HepG2 (cell line): ENCODE measurements around the gene NEU4. TPM values are rescaled to one million over a fixed set of nuclear protein-coding genes. Genes with fewer than 3 reads are reported as not detected.

Experiments
- IKZF1 ChIP-seq: fragments of 450-650 bp; IDR thresholded peaks from 2 replicates; pipeline ENCODE4 v1.7.1; 2016
- KAT2B ChIP-seq: fragments of 150-350 bp; IDR thresholded peaks from 2 replicates; pipeline ENCODE4 v1.6.1; 2014; ENCODE audit warnings: low read depth, low read length, borderline replicate concordance
- KDM6A ChIP-seq: IDR thresholded peaks from 2 replicates; pipeline ENCODE4 v1.6.1; 2016; ENCODE audit warnings: low read depth
- KIAA2018 ChIP-seq: sonication (generic); formaldehyde crosslinking; IDR thresholded peaks from 2 replicates; pipeline ENCODE4 v1.5.0; 2020; ENCODE audit warnings: mild to moderate bottlenecking, missing genetic modification reagents, borderline replicate concordance
- NFYB ChIP-seq: sonication (generic); formaldehyde crosslinking; IDR thresholded peaks from 2 replicates; pipeline ENCODE4 v1.4.0; 2020; ENCODE audit warnings: missing genetic modification reagents
- PRDM15 ChIP-seq: sonication (generic); formaldehyde crosslinking; IDR thresholded peaks from 2 replicates; pipeline ENCODE4 v1.4.0; 2020; ENCODE audit warnings: missing genetic modification reagents
- SALL2 ChIP-seq: sonication (generic); formaldehyde crosslinking; IDR thresholded peaks from 2 replicates; pipeline ENCODE4 v1.8.1; 2023; ENCODE audit warnings: mild to moderate bottlenecking, missing genetic modification reagents, inconsistent platforms
- ZFX ChIP-seq: sonication (generic); formaldehyde crosslinking; IDR thresholded peaks from 2 replicates; pipeline ENCODE4 v1.4.0; 2020; ENCODE audit warnings: mild to moderate bottlenecking, low read depth, missing genetic modification reagents, moderate library complexity
- ZNF530 ChIP-seq: sonication (generic); formaldehyde crosslinking; IDR thresholded peaks from 2 replicates; pipeline ENCODE4 v1.5.0; 2020; ENCODE audit warnings: low read depth, mild to moderate bottlenecking, missing genetic modification reagents
- ZNF605 ChIP-seq: sonication (generic); formaldehyde crosslinking; IDR thresholded peaks from 2 replicates; pipeline ENCODE4 v1.8.0; 2022; ENCODE audit warnings: mild to moderate bottlenecking, missing genetic modification reagents
- polyA plus RNA-seq, 8 experiments: library from polyadenylated mRNA; depleted of rRNA in 3 of 8; stranded (reverse) in 7 of 8; unstranded in 1 of 8; fragments of >200 nt; fragmentation: Illumina TruSeq in 4 of 8; extraction: Trizol in 4 of 8; gene quantifications; 2 replicates each; pipeline versions ENCODE4 v1.2.1 to v1.2.3, GENCODE V29; 2011 to 2016; ENCODE audit warnings: low read depth in 4 of 8, missing spikeins in 1 of 8, mixed read lengths in 1 of 8; ENCODE audit not compliant: insufficient read depth in 1 of 8
- total RNA-seq, 5 experiments: library from RNA; depleted of rRNA; stranded (reverse); fragments of >200 nt; fragmentation: Illumina TruSeq; extraction: Trizol; gene quantifications; 2 replicates each; pipeline ENCODE4 v1.2.3, GENCODE V29; 2016; ENCODE audit warnings: low read depth in 1 of 5
- TF ChIP-seq, protein P1 (sequence below): sonication (generic); formaldehyde crosslinking; IDR thresholded peaks from 2 replicates; pipeline ENCODE4 v1.5.1; 2020; ENCODE audit warnings: mild to moderate bottlenecking, missing genetic modification reagents, moderate library complexity

NEU4 gene
- total and polyA plus RNA-seq, 2 of the 13 experiments (the other 11 are each of a cell fraction or from before 2014, with no cell fraction given) = 53.5 to 107 TPM

DNA sequence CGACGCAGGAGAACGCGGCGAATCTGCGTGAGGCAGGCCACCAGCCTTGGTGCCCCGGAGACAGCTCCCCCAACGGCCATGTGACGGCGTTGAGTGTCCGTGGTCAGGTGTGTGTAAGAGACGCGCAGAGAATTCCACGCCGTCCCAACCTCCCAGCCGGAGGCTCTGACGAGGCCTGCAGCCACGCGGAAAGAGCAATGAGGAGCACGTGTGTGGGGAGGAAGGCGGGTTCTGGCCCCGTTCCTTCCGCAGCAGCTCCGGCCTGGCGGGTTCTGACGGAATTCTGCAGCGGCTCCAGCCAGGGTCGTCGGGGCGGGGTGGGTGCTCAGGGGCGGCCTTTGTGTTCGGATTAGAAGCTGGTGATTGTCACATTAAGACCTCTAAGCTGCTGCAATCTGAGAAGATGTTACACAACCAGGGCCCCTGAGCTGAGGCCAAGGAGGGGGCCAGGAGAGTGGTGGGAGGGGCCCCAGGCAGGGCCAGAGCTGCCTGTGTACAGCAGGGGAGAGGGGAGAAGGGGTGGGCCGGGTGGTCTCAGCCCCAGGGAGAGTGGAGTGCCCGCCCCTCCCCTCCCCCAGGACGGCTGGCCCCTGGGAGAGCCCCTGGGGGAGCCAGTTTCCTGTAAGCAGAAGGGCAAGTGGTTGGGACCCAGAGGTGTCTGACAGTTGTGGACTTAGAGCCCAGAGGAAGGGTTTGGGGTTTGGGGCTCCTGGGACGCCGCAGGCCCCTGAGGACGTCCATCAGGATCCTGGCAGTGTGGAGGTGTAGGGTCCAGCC lies 37.5 kb upstream of the NEU4 start (continued):
- TF ChIP-seq PRDM15 (CRISPR knock-in tag) (0 out of 2 replicates have a peak, but pooled peaks have one; percentile 13), ZNF530 (CRISPR knock-in tag) (peak; percentile 94; the same call in 1 of the 2 replicates), SALL2 (CRISPR knock-in tag) (0 out of 2 replicates have a peak, but pooled peaks have one; percentile 57), KAT2B (no peak), KDM6A (CRISPR knock-in tag) (no peak), ZNF605 (CRISPR knock-in tag) (peak; percentile 68; the same call in 1 of the 2 replicates), ZFX (CRISPR knock-in tag) (peak; percentile 79), NFYB (CRISPR knock-in tag) (no peak; the same call in 1 of the 2 replicates), IKZF1 (no peak), KIAA2018 (CRISPR knock-in tag) (no peak)
- TF ChIP-seq, protein P1, sequence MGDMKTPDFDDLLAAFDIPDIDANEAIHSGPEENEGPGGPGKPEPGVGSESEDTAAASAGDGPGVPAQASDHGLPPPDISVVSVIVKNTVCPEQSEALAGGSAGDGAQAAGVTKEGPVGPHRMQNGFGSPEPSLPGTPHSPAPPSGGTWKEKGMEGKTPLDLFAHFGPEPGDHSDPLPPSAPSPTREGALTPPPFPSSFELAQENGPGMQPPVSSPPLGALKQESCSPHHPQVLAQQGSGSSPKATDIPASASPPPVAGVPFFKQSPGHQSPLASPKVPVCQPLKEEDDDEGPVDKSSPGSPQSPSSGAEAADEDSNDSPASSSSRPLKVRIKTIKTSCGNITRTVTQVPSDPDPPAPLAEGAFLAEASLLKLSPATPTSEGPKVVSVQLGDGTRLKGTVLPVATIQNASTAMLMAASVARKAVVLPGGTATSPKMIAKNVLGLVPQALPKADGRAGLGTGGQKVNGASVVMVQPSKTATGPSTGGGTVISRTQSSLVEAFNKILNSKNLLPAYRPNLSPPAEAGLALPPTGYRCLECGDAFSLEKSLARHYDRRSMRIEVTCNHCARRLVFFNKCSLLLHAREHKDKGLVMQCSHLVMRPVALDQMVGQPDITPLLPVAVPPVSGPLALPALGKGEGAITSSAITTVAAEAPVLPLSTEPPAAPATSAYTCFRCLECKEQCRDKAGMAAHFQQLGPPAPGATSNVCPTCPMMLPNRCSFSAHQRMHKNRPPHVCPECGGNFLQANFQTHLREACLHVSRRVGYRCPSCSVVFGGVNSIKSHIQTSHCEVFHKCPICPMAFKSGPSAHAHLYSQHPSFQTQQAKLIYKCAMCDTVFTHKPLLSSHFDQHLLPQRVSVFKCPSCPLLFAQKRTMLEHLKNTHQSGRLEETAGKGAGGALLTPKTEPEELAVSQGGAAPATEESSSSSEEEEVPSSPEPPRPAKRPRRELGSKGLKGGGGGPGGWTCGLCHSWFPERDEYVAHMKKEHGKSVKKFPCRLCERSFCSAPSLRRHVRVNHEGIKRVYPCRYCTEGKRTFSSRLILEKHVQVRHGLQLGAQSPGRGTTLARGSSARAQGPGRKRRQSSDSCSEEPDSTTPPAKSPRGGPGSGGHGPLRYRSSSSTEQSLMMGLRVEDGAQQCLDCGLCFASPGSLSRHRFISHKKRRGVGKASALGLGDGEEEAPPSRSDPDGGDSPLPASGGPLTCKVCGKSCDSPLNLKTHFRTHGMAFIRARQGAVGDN = peak; percentile 96
